GM12872 (cell line): ENCODE measurements around the gene OR5A1.

ENCODE experiments used
- TF ChIP-seq, protein P1 (sequence below): IDR thresholded peaks from 3 replicates; pipeline ENCODE4 v1.5.1; 2011; ENCODE audit warnings: low read depth, mild to moderate bottlenecking, low read length, moderate library complexity; ENCODE audit not compliant: insufficient read depth

OR5A1 gene

GRCh38 chr11:59479906-59480305 lies 43.6 kb downstream of the OR5A1 start:
- TF ChIP-seq, protein P1, sequence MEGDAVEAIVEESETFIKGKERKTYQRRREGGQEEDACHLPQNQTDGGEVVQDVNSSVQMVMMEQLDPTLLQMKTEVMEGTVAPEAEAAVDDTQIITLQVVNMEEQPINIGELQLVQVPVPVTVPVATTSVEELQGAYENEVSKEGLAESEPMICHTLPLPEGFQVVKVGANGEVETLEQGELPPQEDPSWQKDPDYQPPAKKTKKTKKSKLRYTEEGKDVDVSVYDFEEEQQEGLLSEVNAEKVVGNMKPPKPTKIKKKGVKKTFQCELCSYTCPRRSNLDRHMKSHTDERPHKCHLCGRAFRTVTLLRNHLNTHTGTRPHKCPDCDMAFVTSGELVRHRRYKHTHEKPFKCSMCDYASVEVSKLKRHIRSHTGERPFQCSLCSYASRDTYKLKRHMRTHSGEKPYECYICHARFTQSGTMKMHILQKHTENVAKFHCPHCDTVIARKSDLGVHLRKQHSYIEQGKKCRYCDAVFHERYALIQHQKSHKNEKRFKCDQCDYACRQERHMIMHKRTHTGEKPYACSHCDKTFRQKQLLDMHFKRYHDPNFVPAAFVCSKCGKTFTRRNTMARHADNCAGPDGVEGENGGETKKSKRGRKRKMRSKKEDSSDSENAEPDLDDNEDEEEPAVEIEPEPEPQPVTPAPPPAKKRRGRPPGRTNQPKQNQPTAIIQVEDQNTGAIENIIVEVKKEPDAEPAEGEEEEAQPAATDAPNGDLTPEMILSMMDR: no peak

- TF ChIP-seq, protein P1: no peak
These were observed 44.1 kb downstream of the OR5A1 start for GRCh38 chr11:59480359-59480758.
